Airway epithelial cell (primary cell): ENCODE results near the gene ZFP57. TPM values are rescaled to one million over a fixed set of nuclear protein-coding genes. Genes with fewer than 3 reads are reported as not detected.

Source experiments
- total RNA-seq: library from RNA; depleted of rRNA; stranded (reverse); fragments of >200 nt; gene quantifications from 2 replicates; pipeline ENCODE4 v1.2.3, GENCODE V29; 2015

The ZFP57 gene
- 0.42 and 1.3 TPM in 2 replicates for total RNA-seq

GRCh38 chr6:29680904-29681303 lies at the start of gene ZFP57:
Gene ZFP57, minus strand, starts transcription at chr6:29681152. Its CDS starts 4,149 bp downstream, at chr6:29677003.

GRCh38 chr6:29723262-29723665 lies 42.3 kb upstream of the ZFP57 start, which contains the start of gene HLA-F:
Gene HLA-F, plus strand, starts transcription at chr6:29723434. Its CDS starts 30 bp downstream, at chr6:29723464.

GRCh38 chr6:29656798-29657197 lies 24.2 kb downstream of the ZFP57 start, which contains the start of gene MOG:
Gene MOG, plus strand, starts transcription at chr6:29657092. Its CDS starts 118 bp downstream, at chr6:29657210.

GRCh38 chr6:29632789-29633533 lies 48.0 kb downstream of the ZFP57 start, which contains the start of gene GABBR1:
Gene GABBR1, minus strand, starts transcription at chr6:29633183. Its CDS starts 798 bp downstream, at chr6:29632385.

Other genes starting within 250 kb of the ZFP57 start
- gene OR10C1, start 241.8 kb downstream of the ZFP57 start, total RNA-seq: not detected in 2 replicates
- not detected in 2 replicates for gene OR11A1, start 224.1 kb downstream of the ZFP57 start, total RNA-seq
- not detected in 2 replicates for gene OR2H1, start 224.0 kb downstream of the ZFP57 start, total RNA-seq
- not detected in 2 replicates for gene MAS1L, start 193.2 kb downstream of the ZFP57 start, total RNA-seq
- gene UBD, start 121.4 kb downstream of the ZFP57 start, total RNA-seq: not detected in 2 replicates
- gene OR2H2, start 96.0 kb downstream of the ZFP57 start, total RNA-seq: not detected in 2 replicates
- gene GABBR1, start 48.0 kb downstream of the ZFP57 start, total RNA-seq: 4.4 and 4.8 TPM in 2 replicates
- not detected in 2 replicates for gene MOG, start 24.1 kb downstream of the ZFP57 start, total RNA-seq
- 1.3 and 1.8 TPM in 2 replicates for gene HLA-F, start 42.3 kb upstream of the ZFP57 start, total RNA-seq
- gene HLA-G, start 146.7 kb upstream of the ZFP57 start, total RNA-seq: 5.9 and 9.1 TPM in 2 replicates